GM11168 (cell line): ENCODE measurements around the gene LAPTM5.

Source experiments
- in situ Hi-C: fragments of 300-500 bp; cut with MboI; formaldehyde crosslinking; loops from one replicate; pipeline ENCODE4 v1.12.0; 2022; ENCODE audit warnings: low sequenced_read_pairs; ENCODE audit not compliant: unreplicated experiment

The LAPTM5 gene

DNA sequence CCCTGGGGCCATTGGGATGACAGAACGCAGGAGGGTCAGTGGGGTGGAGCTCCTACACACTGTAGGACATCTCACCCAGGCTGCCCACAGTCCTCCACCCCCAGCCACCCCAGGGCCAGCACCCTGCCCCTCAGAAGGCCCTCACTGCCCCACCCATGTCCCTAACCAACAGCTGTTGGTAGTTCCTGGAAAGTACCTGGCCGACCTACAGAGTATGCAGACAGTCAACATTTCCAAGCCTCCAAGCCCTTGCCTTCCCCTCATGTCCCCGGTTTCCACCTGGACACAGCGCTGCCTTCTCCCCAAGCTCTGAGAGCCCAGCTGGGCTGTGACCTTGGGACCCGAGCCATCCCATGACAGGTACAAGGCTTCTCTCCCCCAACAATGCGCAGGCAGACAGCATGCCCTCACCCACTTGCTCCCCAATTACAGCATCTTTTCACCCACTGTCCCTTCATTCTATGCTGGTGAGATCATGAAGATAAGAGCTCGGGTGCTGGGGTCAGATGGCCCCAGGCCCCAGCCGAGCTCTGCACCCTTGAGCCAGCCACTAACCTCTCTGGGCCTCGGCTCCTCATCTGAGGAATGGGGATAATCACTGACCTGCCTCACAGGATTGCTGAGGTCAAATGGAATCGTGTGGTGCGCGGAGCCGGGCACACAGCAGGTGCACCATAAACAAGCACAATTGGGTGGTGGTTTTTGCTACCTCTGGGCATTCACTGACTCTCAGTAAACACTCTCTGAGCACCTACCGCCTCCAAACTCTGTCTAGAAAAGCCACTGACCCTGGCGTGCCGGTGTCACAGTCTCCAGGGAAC is 11.2 kb downstream of the LAPTM5 start:
- in situ Hi-C loops: no loop called here

DNA sequence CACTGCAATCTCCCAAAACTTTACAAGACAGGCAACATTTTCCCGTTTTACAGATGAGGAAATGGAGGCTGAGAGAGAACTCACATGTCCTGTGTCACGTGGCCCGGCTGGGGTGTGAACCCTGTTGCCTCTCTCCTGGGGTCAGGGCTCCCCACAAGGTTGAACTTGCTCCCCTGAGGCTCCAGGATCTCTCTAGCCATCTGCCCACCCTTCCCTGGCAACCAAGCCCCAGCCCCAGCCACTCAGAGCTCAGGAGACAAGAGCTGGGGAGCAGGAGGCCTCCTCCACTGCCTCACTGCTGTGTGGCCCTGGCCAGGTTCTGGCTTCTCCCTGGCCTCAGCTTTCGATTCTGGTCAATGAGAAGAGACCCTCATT is 11.8 kb downstream of the LAPTM5 start:
- in situ Hi-C loops: no loop called here

DNA sequence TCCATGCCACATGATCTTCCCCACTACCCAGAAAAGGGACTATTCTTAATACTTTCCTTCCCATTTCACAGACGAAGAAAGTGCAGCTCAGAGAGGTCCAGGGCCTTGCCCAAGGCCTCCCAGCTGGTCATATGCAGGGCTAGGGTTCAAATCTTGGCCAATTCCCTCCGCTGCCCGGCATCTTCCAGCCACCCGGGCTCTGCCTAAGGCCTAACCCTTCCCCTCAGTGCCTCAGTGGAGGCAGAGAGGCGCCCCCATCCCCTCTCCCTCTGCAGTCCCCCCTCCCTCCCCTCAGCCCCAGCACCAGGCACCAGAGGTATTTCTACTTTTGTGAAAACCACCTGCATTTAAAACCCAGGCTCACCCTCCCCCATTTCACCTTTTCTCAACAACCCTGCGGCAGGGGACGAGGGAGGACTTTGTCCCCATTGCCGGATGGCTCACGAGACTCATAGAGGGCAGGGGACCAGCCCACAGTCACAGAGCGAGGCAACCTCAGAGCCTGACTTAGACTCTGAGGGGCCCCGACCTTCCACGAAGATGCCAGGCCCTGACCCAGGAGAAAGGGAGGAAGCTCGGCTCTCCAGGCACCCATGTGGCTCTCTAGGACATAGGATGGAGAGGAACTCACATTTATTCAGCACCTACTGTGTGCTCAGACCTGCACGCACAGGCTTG is 12.3 kb downstream of the LAPTM5 start:
- in situ Hi-C loops: no loop called here

DNA sequence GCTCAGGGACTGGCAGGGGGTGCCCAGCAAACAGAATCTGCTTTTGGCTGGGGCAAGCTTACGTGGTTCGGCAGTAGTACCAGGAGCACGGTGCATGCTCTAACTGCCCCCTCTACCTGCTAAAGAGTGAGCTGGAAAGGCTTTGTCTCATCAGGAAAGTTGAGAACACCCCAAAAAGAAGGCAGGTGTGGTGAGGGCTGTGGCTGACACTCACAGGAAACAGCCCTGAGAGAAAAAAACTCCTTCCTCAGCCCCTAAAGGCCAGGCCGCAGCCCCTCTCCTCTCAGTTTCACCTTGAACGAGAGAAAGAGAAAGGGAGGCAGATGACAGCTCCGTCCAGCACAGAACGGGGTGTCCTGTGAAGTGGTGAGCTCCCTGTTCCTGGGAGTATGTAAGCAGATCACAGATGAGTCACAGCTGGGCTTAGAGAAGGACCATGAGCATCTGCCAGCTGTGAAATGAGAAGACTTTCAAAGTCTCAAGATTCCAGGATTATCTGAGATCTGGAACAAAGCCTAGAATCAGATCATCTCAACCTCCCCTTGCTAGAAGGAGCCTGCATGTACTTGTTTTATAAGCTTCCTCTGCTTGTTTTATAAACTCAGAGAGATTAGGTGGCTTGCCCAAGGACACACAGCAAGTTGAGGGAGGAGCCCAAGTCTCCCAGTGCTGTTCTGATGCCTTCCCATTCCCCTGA is 13.4 kb downstream of the LAPTM5 start:
- in situ Hi-C loops: no loop called here

DNA sequence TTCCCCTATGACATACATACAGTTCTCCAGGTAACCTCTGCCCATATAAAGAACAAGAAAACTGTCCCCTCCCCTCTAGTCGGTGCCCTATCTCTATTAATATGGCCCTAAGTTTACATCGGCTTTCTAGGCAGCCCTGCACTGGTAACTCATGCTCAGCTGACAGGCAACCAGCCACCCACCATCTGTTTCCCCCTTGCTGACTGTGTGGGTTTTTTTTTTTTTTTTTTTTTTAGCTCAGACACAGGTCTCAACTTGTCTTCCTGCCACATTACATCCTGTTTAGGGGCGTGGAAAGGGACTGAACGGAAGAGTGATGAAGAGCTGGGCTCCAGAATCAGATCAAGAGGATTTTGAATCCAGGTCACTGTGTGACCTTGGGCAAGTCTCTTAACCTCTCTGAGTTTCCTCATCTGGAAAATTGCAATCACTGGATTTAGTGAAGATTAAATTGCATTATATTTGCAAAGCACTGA is 14.0 kb downstream of the LAPTM5 start:
- in situ Hi-C loops: no loop called here

DNA sequence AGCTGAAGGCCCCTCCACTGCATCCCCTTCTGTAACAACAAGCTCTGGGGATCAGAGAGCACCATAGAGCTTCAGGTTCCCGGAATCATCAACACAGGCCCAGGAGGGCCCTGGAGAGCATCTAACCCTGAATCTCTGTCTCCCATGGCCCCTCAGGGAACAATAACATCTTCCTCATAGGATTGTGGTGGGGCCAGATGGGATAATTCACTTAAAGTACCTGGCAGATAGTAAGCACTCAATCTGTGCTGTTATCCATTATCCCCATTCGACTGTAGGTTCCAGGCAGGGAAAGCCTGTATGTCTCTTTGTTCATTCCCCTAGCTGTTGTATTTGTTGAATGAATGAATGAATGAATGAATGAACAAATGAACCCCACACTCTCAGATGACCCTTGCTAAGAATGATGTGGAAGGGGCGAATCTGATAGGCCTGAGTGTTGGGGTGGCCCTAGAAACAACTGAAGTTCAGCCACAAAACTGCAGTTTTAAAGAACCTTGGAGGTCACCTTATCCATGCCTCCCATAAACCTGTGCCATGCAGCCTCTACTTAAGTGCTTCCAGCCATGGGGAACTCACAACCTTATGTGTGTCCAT is 14.5 kb downstream of the LAPTM5 start:
- in situ Hi-C loops: no loop called here

DNA sequence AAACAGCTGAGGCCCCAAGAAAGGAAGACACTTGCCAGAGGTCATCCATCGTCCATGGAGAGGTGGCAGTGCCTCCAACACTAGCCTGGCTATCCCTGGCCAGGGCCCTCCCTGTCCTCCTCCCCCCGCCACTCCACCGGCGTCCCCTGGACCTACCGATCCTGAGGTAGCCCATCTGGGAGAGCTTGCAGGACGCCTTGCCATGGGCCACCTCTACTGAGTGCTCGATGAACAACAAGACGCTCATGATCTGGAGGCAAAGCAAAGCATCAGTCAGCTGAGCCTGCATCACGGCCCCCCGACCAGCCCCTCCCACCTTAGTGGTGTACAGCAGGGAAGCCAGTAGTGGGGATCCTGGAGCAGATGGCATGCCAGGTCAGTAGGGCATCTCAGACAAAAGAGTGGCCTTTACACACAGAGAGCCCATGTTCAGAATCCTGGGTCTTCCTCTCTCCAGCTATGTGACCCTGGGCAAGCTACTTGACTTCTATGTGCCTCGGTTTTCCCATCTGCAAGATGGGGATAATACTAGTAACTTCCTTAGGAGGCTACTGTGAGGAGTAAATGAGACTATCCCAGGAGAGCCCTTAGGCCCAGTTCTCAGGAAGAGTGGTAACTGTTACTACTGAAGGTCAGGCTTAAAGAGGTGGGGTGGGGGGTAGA is 15.1 kb downstream of the LAPTM5 start:
- in situ Hi-C loops: no loop called here

DNA sequence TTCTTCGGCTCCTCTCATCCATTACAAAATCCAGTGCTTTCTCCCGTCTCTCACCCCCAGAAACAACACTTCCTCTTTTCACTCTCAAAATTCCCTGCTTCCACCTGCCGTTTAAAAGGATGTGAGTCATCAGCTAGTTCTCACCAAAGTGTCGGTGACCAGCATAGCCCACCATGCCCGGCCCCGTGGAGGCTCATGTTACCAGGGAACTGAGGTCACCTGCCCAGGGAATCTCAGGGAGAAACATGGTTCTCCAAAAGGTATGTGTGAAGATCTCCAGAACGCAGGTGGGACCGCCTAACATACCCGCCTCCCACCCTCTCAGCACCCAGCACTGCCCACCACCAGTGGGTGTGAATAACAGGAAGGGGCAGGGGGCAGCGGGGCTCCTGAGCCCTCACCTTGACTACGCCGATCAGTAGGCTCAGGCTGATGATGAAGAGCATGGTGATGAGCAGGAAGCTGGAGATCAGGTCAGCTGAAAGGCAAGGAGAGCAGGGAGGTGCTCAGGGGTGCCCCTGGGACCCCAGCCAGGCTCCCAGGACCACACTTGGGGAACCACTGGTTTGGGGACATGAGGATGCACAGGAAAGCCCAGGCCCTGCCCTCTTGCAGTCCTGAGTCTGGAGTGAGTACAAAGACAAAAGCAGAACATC is 16.2 kb downstream of the LAPTM5 start:
- in situ Hi-C loops: no loop called here

DNA sequence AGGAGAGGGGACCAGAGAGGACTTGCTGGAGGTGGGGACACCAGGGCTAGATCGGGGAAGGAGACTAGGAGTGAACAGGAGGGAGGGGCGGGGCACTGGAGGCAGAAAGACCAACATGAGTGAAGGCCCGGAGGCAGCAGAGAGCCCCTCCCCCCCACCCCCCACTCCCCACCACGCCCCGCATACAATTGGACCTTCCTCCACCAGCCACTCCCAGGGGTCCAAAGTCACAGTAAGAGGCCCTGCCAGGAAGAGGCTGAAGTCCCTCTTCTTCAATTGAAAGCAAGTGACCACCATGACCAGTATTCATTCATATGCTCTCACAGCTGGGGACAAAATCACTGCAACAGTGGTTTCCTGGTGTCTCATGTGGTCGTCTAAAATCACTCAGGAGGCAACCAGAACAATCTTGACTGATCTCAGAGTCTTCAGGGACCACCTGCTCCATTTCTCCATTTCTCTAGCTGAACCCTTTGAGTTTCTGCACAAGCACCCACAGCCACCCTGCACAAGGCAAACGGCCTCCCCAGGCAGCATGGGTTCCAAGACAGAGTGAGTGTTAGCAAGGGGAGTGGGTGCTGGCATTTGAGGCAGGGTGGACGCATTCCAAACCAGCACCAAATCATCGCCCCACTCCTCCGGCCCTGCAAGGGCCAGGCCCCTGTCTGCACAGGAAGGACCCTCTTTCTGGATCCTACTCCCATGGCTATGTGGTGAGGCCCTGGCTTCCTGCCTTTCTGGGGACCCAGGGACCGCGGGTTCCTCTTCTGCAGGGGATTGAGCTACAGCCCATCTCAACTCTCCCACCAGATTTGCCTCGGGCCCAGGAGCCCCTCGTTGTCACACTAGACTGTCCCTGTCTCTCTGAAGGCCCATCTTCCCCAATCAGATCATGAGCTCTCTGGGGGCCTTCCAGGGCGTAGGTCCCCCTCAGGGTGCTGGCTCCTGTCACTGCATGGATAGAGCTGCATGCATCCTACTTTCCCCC is 17.0 kb downstream of the LAPTM5 start:
- in situ Hi-C loops: no loop called here

DNA sequence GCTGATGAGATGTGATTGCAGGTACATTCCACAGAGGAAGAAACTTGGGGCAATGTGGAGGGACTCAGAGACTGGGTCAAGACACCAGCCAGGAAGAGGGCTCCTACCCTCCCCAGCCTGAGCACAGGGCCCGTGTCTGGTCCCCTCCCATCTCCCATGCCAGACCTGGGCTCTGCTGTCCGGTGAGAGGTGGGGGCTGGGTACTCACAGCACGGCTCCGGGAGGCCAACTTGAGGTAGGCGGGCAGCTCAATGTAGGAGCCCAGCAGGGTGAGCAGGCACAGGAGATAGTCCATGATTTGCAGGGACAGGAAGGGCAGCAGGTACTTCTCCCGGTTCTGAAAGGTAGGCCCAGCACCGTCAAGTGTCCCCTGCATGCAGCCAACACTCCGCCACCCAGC is 18.0 kb downstream of the LAPTM5 start:
- in situ Hi-C loops: no loop called here

DNA sequence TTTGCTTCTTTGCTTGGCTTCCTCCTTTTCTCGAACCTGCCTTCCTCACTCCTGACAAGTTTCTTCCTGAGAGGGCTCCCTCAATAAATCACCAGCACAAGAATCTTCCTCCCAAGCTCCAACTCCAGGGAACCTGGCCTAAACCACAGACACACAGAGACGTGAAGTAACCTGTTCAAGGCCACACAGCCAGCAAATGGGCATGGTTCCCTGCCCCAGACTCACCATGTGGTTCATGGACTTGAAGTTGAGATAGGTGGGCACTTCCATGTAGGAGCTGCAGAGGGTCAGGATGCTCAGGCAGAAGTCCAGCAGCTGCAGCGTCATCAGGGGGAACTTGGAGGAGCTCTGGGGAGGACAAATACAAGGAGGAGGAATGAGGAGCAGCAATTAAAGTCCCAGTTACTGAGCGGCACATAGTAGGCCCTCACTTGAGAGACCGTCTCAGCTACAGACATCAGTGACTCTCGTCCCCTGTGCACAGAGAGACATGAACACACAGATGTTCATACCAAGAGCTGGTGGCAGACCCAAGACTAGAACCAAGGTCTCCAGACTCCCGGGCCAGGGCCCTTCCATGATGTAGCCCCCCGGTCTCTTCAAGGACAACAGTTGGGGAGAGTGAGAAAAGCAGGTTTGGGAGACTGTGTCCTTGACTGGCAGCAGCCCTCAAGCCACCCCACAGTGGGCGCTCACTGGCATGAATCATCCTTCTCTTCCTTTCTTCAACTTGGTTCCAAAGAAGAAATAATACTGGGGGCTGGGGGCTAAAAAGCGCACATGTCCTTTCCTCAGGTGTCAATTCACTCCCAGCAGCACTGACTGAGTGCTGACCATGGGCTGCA is 18.6 kb downstream of the LAPTM5 start:
- in situ Hi-C loops: no loop called here

DNA sequence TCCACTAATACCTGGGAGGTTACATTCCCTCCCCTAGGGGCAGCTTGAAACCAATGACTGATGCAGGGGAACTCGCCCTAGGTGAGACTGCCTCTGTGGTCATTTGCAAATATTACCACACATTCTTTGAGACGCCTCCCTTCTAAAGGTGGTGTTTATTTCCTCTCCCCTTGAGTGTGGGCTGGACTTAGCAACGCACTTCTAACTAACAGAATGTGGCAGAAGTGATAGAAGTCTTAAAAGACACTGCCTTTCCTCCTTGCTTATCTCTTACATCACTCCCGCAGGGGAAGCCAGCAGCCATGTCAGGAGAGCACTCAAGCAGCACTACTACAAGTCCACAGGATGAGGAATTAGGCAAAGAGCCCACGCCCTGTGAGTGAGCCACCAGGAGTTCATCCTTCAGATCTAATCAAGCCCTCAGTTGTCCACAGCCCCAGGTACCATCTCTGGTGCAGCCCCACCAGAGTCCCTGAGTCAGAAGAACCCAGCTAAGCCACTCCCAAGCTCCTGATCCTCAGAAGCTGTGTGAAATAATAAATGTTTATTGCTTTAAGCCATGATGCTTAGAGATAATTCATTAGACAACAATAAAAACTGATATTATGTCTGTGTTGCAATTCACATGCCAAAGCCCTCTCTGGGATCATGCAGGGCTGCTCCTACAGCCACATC is 19.4 kb downstream of the LAPTM5 start:
- in situ Hi-C loops: no loop called here

DNA sequence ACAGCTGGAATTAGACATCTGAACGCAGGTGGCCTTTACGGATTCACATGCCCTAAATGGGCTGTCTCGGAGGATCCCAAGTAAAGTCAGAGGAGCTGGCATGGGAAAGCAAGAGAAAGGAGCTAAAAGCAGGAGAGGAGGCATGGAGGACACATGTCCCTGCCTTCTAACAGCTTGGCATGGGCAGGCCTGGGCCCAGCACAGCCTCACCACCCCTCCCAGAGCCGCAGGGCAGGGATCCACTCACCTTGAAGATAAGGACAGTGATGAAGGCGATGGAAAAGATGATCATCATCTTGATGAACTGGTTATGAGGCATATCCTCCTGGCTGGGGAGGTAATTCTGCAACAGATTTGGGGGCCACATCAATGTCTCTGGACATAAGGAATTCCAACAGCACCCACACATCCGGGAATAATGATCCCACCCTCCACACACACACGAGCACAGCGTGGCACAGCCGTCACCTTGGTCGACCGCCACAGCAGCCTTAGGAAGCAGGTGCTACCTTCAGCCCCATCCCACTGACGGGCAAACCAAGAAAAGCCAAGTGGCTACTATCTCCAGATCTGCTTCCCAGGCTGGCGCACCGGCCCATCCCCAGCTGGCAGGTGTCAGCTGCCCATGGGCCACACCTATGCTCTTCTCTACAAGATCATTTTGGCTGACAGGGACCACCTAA is 20.1 kb downstream of the LAPTM5 start:
- in situ Hi-C loops: no loop called here

DNA sequence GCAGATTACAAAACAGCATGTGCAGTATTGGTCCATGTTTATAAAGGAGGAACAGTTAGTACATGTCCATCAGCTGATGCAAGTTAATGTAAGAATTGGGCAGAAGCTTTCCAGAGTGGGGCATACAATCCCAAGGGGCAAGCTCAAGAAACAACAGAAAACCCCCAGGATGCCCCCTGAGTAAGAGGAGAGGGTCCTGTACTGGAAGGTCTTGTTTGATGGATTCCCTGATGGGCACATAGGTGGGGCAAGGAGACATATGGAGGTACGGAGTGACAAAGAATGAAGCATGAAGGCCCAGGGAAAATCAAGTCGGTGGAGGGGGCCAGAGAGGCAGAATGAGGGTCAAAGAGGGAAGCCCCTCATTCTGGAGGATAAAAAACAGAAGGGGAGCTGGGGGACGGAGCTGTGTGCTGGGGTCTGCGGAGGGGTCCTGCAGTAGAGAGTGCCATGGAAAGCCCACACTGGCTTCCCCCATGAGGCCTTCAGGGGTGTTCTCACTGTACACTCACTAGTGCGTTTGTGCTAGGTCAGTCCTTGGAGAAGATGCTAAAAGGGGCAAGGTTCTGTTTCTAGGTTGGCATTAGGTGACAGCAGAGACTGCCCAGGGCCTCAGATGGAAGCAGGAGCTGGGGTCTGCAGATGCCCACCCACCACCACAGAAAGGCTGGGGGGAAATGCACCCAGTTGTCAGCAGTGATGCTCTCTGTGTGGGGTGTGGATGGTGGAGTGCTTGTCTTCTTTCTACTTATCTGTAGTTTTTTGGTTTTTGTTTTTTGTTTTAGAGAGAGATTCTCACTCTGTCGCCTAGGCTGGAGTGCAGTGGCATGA is 21.7 kb downstream of the LAPTM5 start:
- in situ Hi-C loops: no loop called here

DNA sequence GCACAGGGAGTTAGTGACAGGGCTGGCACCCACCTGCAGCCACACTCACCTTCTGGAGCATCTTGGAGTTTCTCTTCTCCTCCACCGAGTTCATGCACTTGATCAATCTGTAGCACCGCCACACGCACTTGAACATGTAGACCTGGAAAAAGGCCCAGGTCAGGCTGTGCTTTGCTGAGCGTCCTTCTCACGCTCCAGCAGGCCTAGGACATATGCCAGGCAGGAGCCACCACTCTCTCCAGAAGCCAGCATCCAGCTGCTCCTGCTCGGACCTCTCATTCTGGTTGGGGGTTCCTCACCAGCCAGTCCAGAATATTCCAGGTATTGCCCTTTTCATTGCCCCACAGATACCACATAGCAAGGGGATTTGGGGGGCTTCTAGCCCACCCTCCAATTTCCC is 22.4 kb downstream of the LAPTM5 start:
- in situ Hi-C loops: no loop called here

DNA sequence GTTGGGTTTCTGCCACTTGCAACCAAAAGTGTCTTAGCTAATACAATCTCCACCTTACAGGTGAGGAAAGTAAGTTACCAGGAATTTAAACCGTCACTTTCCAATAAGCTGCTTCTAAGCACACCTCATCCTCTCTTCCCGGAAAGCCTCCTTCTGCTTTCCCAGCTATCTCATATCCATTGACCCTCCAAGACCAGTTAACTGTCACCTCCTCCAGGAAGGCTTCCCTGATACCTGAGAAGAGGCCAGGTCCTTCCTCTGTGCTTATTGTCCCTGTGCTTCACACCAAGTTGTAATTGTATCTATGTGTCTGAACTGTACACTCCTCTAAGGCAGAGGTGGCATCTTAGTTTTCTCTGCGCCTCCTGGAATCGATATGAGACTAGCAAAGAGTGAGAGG is 23.0 kb downstream of the LAPTM5 start:
- in situ Hi-C loops: no loop called here
